ENCODE measurements around the gene ATF7IP.
"Not testable (repeated sequence)": the region's sequence is repeated elsewhere in the genome, so short reads cannot be mapped to it uniquely, and the experiment has no call there.

The ATF7IP gene

GRCh38 chr12:14365294-14366208 is at the start of gene ATF7IP:
Gene ATF7IP, plus strand, starts transcription at chr12:14365682. Its CDS starts 58,234 bp downstream, at chr12:14423916.
- H3K9me3 ChIP-seq (ENCODE audit: control insufficient read depth, insufficient read depth, low read length), result no peaks in the 10 kb centered on the region
- no peaks in the 10 kb centered on the region for H3K4me1 ChIP-seq (ENCODE audit: insufficient read depth, low read length)
- H3K9ac ChIP-seq (ENCODE audit: low read depth, low read length), result peak within 1 kb of the TSS; percentile 67
- H3K36me3 ChIP-seq (ENCODE audit: insufficient read depth, low read length), result no peaks in the 10 kb centered on the region

- Histone ChIP-seq H3K36me3 (ENCODE audit: insufficient read depth, low read length) (no peaks in the 10 kb centered on the region), H3K4me1 (ENCODE audit: insufficient read depth, low read length) (no peaks in the 10 kb centered on the region), H3K9me3 (ENCODE audit: control insufficient read depth, insufficient read depth, low read length) (no peaks in the 10 kb centered on the region), H3K9ac (ENCODE audit: low read depth, low read length) (no peak overlapping the region)
Measured at GRCh38 chr12:14317362-14318146, 47.9 kb upstream of the ATF7IP start.

- H3K9ac ChIP-seq (ENCODE audit: low read depth, low read length); H3K4me1 ChIP-seq (ENCODE audit: insufficient read depth, low read length); H3K9me3 ChIP-seq (ENCODE audit: control insufficient read depth, insufficient read depth, low read length); H3K36me3 ChIP-seq (ENCODE audit: insufficient read depth, low read length): not testable (repeated sequence)
Measured at GRCh38 chr12:14319704-14320427, 45.6 kb upstream of the ATF7IP start.

GRCh38 chr12:14322403-14322802 is 43.1 kb upstream of the ATF7IP start:
- H3K9ac ChIP-seq (ENCODE audit: low read depth, low read length), result no peak overlapping the region
- H3K36me3 ChIP-seq (ENCODE audit: insufficient read depth, low read length), result no peaks in the 10 kb centered on the region
- no peaks in the 10 kb centered on the region for H3K4me1 ChIP-seq (ENCODE audit: insufficient read depth, low read length)
- H3K9me3 ChIP-seq (ENCODE audit: control insufficient read depth, insufficient read depth, low read length), result no peaks in the 10 kb centered on the region

GRCh38 chr12:14325716-14326343 is 39.7 kb upstream of the ATF7IP start:
- no peaks in the 10 kb centered on the region for H3K36me3 ChIP-seq (ENCODE audit: insufficient read depth, low read length)

GRCh38 chr12:14326699-14327098 is 38.8 kb upstream of the ATF7IP start:
- Histone ChIP-seq H3K9me3 (ENCODE audit: control insufficient read depth, insufficient read depth, low read length) (no peaks in the 10 kb centered on the region; the same call in 1 of the 2 replicates), H3K9ac (ENCODE audit: low read depth, low read length) (no peak overlapping the region), H3K36me3 (ENCODE audit: insufficient read depth, low read length) (no peaks in the 10 kb centered on the region), H3K4me1 (ENCODE audit: insufficient read depth, low read length) (no peaks in the 10 kb centered on the region)

More at GRCh38 chr12:14325716-14326343, 39.7 kb upstream of the ATF7IP start:
- Histone ChIP-seq H3K4me1 (ENCODE audit: insufficient read depth, low read length) (no peaks in the 10 kb centered on the region), H3K9ac (ENCODE audit: low read depth, low read length) (no peak overlapping the region), H3K9me3 (ENCODE audit: control insufficient read depth, insufficient read depth, low read length) (no peaks in the 10 kb centered on the region; the same call in 1 of the 2 replicates)

GRCh38 chr12:14327711-14328110 is 37.8 kb upstream of the ATF7IP start:
- H3K9me3 ChIP-seq (ENCODE audit: control insufficient read depth, insufficient read depth, low read length), result no peaks in the 10 kb centered on the region; the same call in 1 of the 2 replicates
- no peak overlapping the region for H3K9ac ChIP-seq (ENCODE audit: low read depth, low read length)
- H3K4me1 ChIP-seq (ENCODE audit: insufficient read depth, low read length), result no peaks in the 10 kb centered on the region
- no peaks in the 10 kb centered on the region for H3K36me3 ChIP-seq (ENCODE audit: insufficient read depth, low read length)

- Histone ChIP-seq H3K9me3 (ENCODE audit: control insufficient read depth, insufficient read depth, low read length) (no peaks in the 10 kb centered on the region; the same call in 1 of the 2 replicates), H3K36me3 (ENCODE audit: insufficient read depth, low read length) (no peaks in the 10 kb centered on the region), H3K4me1 (ENCODE audit: insufficient read depth, low read length) (no peaks in the 10 kb centered on the region), H3K9ac (ENCODE audit: low read depth, low read length) (no peak overlapping the region)
Measured at GRCh38 chr12:14332482-14332881, 33.0 kb upstream of the ATF7IP start.

- no peaks in the 10 kb centered on the region for H3K36me3 ChIP-seq (ENCODE audit: insufficient read depth, low read length)
- no peaks in the 10 kb centered on the region for H3K9me3 ChIP-seq (ENCODE audit: control insufficient read depth, insufficient read depth, low read length)
- H3K4me1 ChIP-seq (ENCODE audit: insufficient read depth, low read length), result no peaks in the 10 kb centered on the region
- H3K9ac ChIP-seq (ENCODE audit: low read depth, low read length), result no peak overlapping the region
Measured at GRCh38 chr12:14340371-14340770, 25.1 kb upstream of the ATF7IP start.

- H3K9ac ChIP-seq (ENCODE audit: low read depth, low read length); H3K4me1 ChIP-seq (ENCODE audit: insufficient read depth, low read length); H3K36me3 ChIP-seq (ENCODE audit: insufficient read depth, low read length): not testable (repeated sequence)
- peaks cover 20% of the 10 kb centered on the region for H3K9me3 ChIP-seq (ENCODE audit: control insufficient read depth, insufficient read depth, low read length)
Measured at GRCh38 chr12:14351524-14351923, 14.0 kb upstream of the ATF7IP start.

- not testable (repeated sequence) for H3K9ac ChIP-seq (ENCODE audit: low read depth, low read length); H3K4me1 ChIP-seq (ENCODE audit: insufficient read depth, low read length); H3K36me3 ChIP-seq (ENCODE audit: insufficient read depth, low read length)
- H3K9me3 ChIP-seq (ENCODE audit: control insufficient read depth, insufficient read depth, low read length), result peaks cover 20% of the 10 kb centered on the region
Measured at GRCh38 chr12:14352066-14352465, 13.4 kb upstream of the ATF7IP start.

- H3K36me3 ChIP-seq (ENCODE audit: insufficient read depth, low read length); H3K4me1 ChIP-seq (ENCODE audit: insufficient read depth, low read length); H3K9ac ChIP-seq (ENCODE audit: low read depth, low read length): not testable (repeated sequence)
- peaks cover 20% of the 10 kb centered on the region for H3K9me3 ChIP-seq (ENCODE audit: control insufficient read depth, insufficient read depth, low read length)
Measured at GRCh38 chr12:14354665-14355064, 10.8 kb upstream of the ATF7IP start.

GRCh38 chr12:14356147-14356546 is 9.3 kb upstream of the ATF7IP start:
- Histone ChIP-seq H3K36me3 (ENCODE audit: insufficient read depth, low read length) (no peaks in the 10 kb centered on the region; the same call in 1 of the 2 replicates), H3K4me1 (ENCODE audit: insufficient read depth, low read length) (no peaks in the 10 kb centered on the region), H3K9ac (ENCODE audit: low read depth, low read length) (no peak overlapping the region), H3K9me3 (ENCODE audit: control insufficient read depth, insufficient read depth, low read length) (peaks cover 17% of the 10 kb centered on the region)

- H3K4me1 ChIP-seq (ENCODE audit: insufficient read depth, low read length), result no peaks in the 10 kb centered on the region
- H3K9me3 ChIP-seq (ENCODE audit: control insufficient read depth, insufficient read depth, low read length), result peaks cover 7% of the 10 kb centered on the region
- H3K9ac ChIP-seq (ENCODE audit: low read depth, low read length), result no peak overlapping the region
- no peaks in the 10 kb centered on the region; the same call in 1 of the 2 replicates for H3K36me3 ChIP-seq (ENCODE audit: insufficient read depth, low read length)
Measured at GRCh38 chr12:14357486-14357885, 8.0 kb upstream of the ATF7IP start.

All from ES-I3 (cell line).